Measurements from ENCODE around the gene ARSG. TPM values are rescaled to one million over a fixed set of nuclear protein-coding genes. Genes with fewer than 3 reads are reported as not detected.

Gene ARSG
- total RNA-seq, 4 donors from 2014 or later: 9.1 to 28.3 (median 18.1) TPM

GRCh38 chr17:68397108-68397536 lies 105.8 kb downstream of the ARSG start:
- no peaks in the 10 kb centered on the region for H3K27me3 ChIP-seq
- peaks cover 0 to 6% of the 10 kb centered on the region in 2 donors for H3K4me1 ChIP-seq
- H3K4me3 ChIP-seq (replicated peaks in 1 of 3): no peak overlapping the region
- H3K36me3 ChIP-seq: no peaks in the 10 kb centered on the region
- DNase-seq: no peak
- no peak for TF ChIP-seq CTCF (IDR thresholded peaks at IDR 0.05)
- no peak for TF ChIP-seq POLR2A (IDR thresholded peaks at IDR 0.05)
- no peak overlapping the region for H3K27ac ChIP-seq
- no peaks in the 10 kb centered on the region for H3K9me3 ChIP-seq
- intact Hi-C loops (cut with DNase I): no loop called here
- WGBS, 2 donors: 61 to 83% methylated on average over 2 to 7 of the region's 7 CpGs

- DNase-seq: peak; percentile 37 to 40
- Histone ChIP-seq H3K36me3 (no peaks in the 10 kb centered on the region), H3K27me3 (no peaks in the 10 kb centered on the region), H3K4me1 (peaks cover 0 to 6% of the 10 kb centered on the region in 2 donors), H3K9me3 (no peaks in the 10 kb centered on the region), H3K4me3 (replicated peaks in 1 of 3) (no peak overlapping the region), H3K27ac (no peak overlapping the region)
- 29% methylated on average over 8 to 11 of the region's 11 CpGs for WGBS, 2 donors
- TF ChIP-seq CTCF (IDR thresholded peaks at IDR 0.05) (peak; percentile 29 to 67 (median 48)), POLR2A (IDR thresholded peaks at IDR 0.05) (no peak)
- intact Hi-C loops (cut with DNase I): no loop called here
Measured at GRCh38 chr17:68398691-68399637, 107.7 kb downstream of the ARSG start.

GRCh38 chr17:68399638-68400403 lies 108.5 kb downstream of the ARSG start:
- Histone ChIP-seq H3K36me3 (no peaks in the 10 kb centered on the region), H3K9me3 (no peaks in the 10 kb centered on the region), H3K27me3 (no peaks in the 10 kb centered on the region), H3K27ac (no peak overlapping the region), H3K4me1 (peaks cover 0 to 6% of the 10 kb centered on the region in 2 donors), H3K4me3 (replicated peaks in 1 of 3) (no peak overlapping the region)
- TF ChIP-seq CTCF (IDR thresholded peaks at IDR 0.05): no peak
- no peak for TF ChIP-seq POLR2A (IDR thresholded peaks at IDR 0.05)
- WGBS, 2 donors: 73 to 74% methylated on average over 18 to 19 of the region's 19 CpGs
- intact Hi-C loops (cut with DNase I): no loop called here
- no peak for DNase-seq

DNA sequence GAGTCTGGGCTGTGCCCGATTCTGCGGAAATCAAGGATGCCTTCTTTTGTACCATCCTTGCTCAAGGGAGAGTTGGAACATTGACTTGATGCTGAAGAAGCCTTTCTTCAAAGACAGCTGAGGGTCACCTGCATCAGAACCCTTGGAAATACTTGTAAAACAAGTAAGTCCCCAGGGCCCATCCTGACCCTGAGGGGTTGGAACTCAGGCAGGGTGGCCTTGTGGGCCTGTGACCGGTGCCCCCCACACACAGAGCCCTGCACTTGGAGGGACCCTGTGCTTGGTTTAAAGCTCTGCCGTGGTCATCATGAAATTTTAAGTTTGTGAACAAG lies 109.1 kb downstream of the ARSG start:
- H3K27ac ChIP-seq: no peak overlapping the region
- 78 to 92% methylated on average over 4 of the region's 4 CpGs for WGBS, 2 donors
- no peak for DNase-seq

More for the DNA sequence above, 109.1 kb downstream of the ARSG start:
- Histone ChIP-seq H3K4me3 (replicated peaks in 1 of 3) (no peak overlapping the region), H3K27me3 (no peaks in the 10 kb centered on the region), H3K4me1 (peaks cover 0 to 6% of the 10 kb centered on the region in 2 donors), H3K9me3 (no peaks in the 10 kb centered on the region), H3K36me3 (no peaks in the 10 kb centered on the region)
- no peak for TF ChIP-seq POLR2A (IDR thresholded peaks at IDR 0.05)
- no peak for TF ChIP-seq CTCF (IDR thresholded peaks at IDR 0.05)
- intact Hi-C loops (cut with DNase I): no loop called here
